HG03175 (cell line): ENCODE measurements around the gene LRRTM4.
"Not testable (repeated sequence)": the region's sequence is repeated elsewhere in the genome, so short reads cannot be mapped to it uniquely, and the experiment has no call there.

Source experiments
- ATAC-seq: cut with Tn5 transposase; IDR thresholded peaks from one replicate; pipeline ENCODE4 v1.9.1; 2021; ENCODE audit warnings: mild to moderate bottlenecking, moderate library complexity; ENCODE audit not compliant: unreplicated experiment

LRRTM4 gene

GRCh38 chr2:77099961-77100360 lies 422.2 kb downstream of the LRRTM4 start:
- no peak for ATAC-seq

GRCh38 chr2:77095525-77095924 lies 426.7 kb downstream of the LRRTM4 start:
- ATAC-seq: not testable (repeated sequence)

- no peak for ATAC-seq
Measured at GRCh38 chr2:77095096-77095495, 427.1 kb downstream of the LRRTM4 start.

- not testable (repeated sequence) for ATAC-seq
Measured at GRCh38 chr2:77088424-77088823, 433.8 kb downstream of the LRRTM4 start.

- ATAC-seq: no peak
Measured at GRCh38 chr2:77087987-77088414, 434.2 kb downstream of the LRRTM4 start.

GRCh38 chr2:77086478-77086877 lies 435.7 kb downstream of the LRRTM4 start:
- ATAC-seq: no peak

- no peak for ATAC-seq
Measured at GRCh38 chr2:77086051-77086450, 436.1 kb downstream of the LRRTM4 start.

- ATAC-seq: no peak
Measured at GRCh38 chr2:77085561-77085960, 436.6 kb downstream of the LRRTM4 start.

- no peak for ATAC-seq
Measured at GRCh38 chr2:77081597-77081996, 440.6 kb downstream of the LRRTM4 start.

GRCh38 chr2:77064324-77064723 lies 457.9 kb downstream of the LRRTM4 start:
- ATAC-seq: no peak

GRCh38 chr2:77054938-77055337 lies 467.2 kb downstream of the LRRTM4 start:
- ATAC-seq: no peak

GRCh38 chr2:77046339-77046738 lies 475.8 kb downstream of the LRRTM4 start:
- ATAC-seq: no peak

GRCh38 chr2:77045456-77045855 lies 476.7 kb downstream of the LRRTM4 start:
- not testable (repeated sequence) for ATAC-seq

GRCh38 chr2:77034445-77034844 lies 487.7 kb downstream of the LRRTM4 start:
- ATAC-seq: no peak

- ATAC-seq: not testable (repeated sequence)
Measured at GRCh38 chr2:77029237-77029636, 492.9 kb downstream of the LRRTM4 start.

GRCh38 chr2:77028032-77028600 lies 494.1 kb downstream of the LRRTM4 start:
- ATAC-seq: no peak

GRCh38 chr2:77025714-77026113 lies 496.5 kb downstream of the LRRTM4 start:
- ATAC-seq: no peak

GRCh38 chr2:77021161-77021560 lies 501.0 kb downstream of the LRRTM4 start:
- no peak for ATAC-seq

- no peak for ATAC-seq
Measured at GRCh38 chr2:77018219-77018618, 504.0 kb downstream of the LRRTM4 start.

GRCh38 chr2:77017355-77017745 lies 504.8 kb downstream of the LRRTM4 start:
- ATAC-seq: no peak

- ATAC-seq: no peak
Measured at GRCh38 chr2:77016443-77017354, 505.5 kb downstream of the LRRTM4 start.

- no peak for ATAC-seq
Measured at GRCh38 chr2:77013953-77014352, 508.2 kb downstream of the LRRTM4 start.
